A673 (cell line): Measurements from ENCODE around the gene UMODL1.

Source experiments
- CTCF ChIP-seq: fragments of 300-800, 200-600 bp; sonication (generic); conservative IDR thresholded peaks from 2 replicates; pipeline ENCODE4 v1.5.1; 2017; ENCODE audit warnings: low read depth, mild to moderate bottlenecking, antibody characterized with exemption, low read length, moderate library complexity, mixed read lengths
- EZH2 ChIP-seq: fragments of 200-600 bp; sonication (generic); IDR thresholded peaks from 2 replicates; pipeline ENCODE4 v1.6.1; 2017; ENCODE audit warnings: borderline replicate concordance, low read depth, mild to moderate bottlenecking, mixed read lengths, antibody characterized with exemption, low read length; ENCODE audit not compliant: poor library complexity, severe bottlenecking

DNA sequence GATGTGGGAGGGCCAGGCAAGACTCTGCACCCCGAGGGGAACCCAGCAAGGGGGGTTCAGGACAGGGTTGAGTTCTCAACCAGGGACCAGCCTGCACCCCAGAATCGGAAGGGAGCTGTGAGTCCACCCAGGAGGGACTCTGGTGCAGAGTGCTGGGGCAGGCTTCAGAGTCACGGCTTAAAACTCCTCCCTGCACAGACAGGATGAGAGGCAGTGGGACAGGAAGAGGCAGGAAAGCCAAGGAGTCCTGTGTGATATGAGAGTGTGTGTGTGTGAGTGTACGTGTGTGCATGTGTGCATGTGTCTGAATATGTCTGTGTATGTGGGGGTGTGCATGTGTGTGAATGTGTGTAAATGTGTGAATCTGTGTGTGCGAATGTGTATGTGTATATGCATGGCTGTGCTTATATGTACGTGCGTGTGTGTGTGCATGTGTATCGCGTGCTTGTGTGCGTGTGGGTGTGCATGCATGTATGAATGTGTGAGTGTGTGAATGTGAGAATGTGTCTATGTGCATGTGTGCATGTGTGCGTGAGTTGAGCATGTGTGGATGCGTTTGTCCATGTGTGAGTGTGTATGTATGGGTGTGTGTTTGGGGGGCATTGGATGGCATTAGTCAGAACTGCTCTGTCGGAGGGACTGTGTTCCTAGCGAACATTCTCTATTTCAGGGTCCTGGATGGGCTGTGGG lies 52.2 kb downstream of the UMODL1 start:
- TF ChIP-seq CTCF (no peak), EZH2 (no peak)
